Endodermal cell (in vitro differentiated cells): Measurements from ENCODE around the gene OR4K2. TPM values are rescaled to one million over a fixed set of nuclear protein-coding genes. Genes with fewer than 3 reads are reported as not detected.
A peak's percentile ranks its signal among the peaks of the same experiment; 100 is the strongest.

Source experiments
- DNase-seq: peaks from one replicate; pipeline ENCODE4 v3.0.0-alpha.2; 2017
- H3K27ac ChIP-seq: 2 replicates; pipeline ENCODE4 v1.5.1; 2013; ENCODE audit warnings: mild to moderate bottlenecking, low read depth, low read length, moderate library complexity
- H3K27me3 ChIP-seq: 2 replicates; pipeline ENCODE4 v1.6.1; 2013; ENCODE audit warnings: mild to moderate bottlenecking, low read length, moderate library complexity; ENCODE audit not compliant: insufficient read depth, control insufficient read depth, poor library complexity, severe bottlenecking
- H3K36me3 ChIP-seq: 2 replicates; pipeline ENCODE4 v1.7.0; 2013; ENCODE audit warnings: mild to moderate bottlenecking, low read length, moderate library complexity; ENCODE audit not compliant: control insufficient read depth, insufficient read depth
- H3K4me1 ChIP-seq: one replicate; pipeline ENCODE4 v1.7.0; 2013; ENCODE audit warnings: low read length; ENCODE audit not compliant: control insufficient read depth, insufficient read depth
- H3K4me3 ChIP-seq: 2 replicates; pipeline ENCODE4 v1.5.1; 2013; ENCODE audit warnings: mild to moderate bottlenecking, low read length, moderate library complexity
- H3K9ac ChIP-seq: 2 replicates; pipeline ENCODE4 v1.6.1; 2013; ENCODE audit warnings: mild to moderate bottlenecking, low read length, moderate library complexity; ENCODE audit not compliant: poor library complexity, severe bottlenecking; ENCODE audit errors: extremely low read depth
- H3K9me3 ChIP-seq: 2 replicates; pipeline ENCODE4 v1.6.1; 2013; ENCODE audit warnings: mild to moderate bottlenecking, low read length, moderate library complexity; ENCODE audit not compliant: control insufficient read depth
- H3K27ac Mint-ChIP-seq: 2 replicates; pipeline ENCODE4 v1.8.0; 2020; ENCODE audit warnings: mixed read lengths
- H3K27me3 Mint-ChIP-seq: 2 replicates; pipeline ENCODE4 v1.8.0; 2021; ENCODE audit warnings: mild to moderate bottlenecking, mixed read lengths; ENCODE audit not compliant: insufficient read depth
- H3K36me3 Mint-ChIP-seq: 2 replicates; pipeline ENCODE4 v1.8.0; 2020; ENCODE audit warnings: low read depth, mixed read lengths
- H3K4me1 Mint-ChIP-seq: 2 replicates; pipeline ENCODE4 v1.8.0; 2020; ENCODE audit warnings: mixed read lengths
- H3K4me3 Mint-ChIP-seq: 2 replicates; pipeline ENCODE4 v1.8.0; 2020; ENCODE audit warnings: mild to moderate bottlenecking, moderate library complexity, mixed read lengths
- H3K9me3 Mint-ChIP-seq: 2 replicates; pipeline ENCODE4 v1.8.0; 2020; ENCODE audit warnings: mild to moderate bottlenecking, mixed read lengths
- CTCF ChIP-seq: fragments of 200-600 bp; sonication (generic); conservative IDR thresholded peaks from 2 replicates; pipeline ENCODE4 v1.5.0; 2021; ENCODE audit warnings: antibody characterized with exemption, mild to moderate bottlenecking
- WGBS, 2 experiments: methylation state at CpG; one replicate each; pipeline versions ENCODE4 v1.1.5 to v1.1.7; 2013; ENCODE audit warnings: missing lambda C conversion rate in 2 of 2, mixed read lengths in 1 of 2; ENCODE audit not compliant: insufficient coverage in 1 of 2, insufficient read length in 1 of 2; 5-methylcytosine and 5-hydroxymethylcytosine counted together
- total RNA-seq, 2 donors: library from RNA; stranded (reverse); fragmentation: NEBNext Ultra II Directional in 1 of 2; extraction: Animal tissue kit (Norgen Biotek cat#: 25700) in 1 of 2; gene quantifications; 2 replicates in 1 of 2; 3 replicates in 1 of 2; pipeline ENCODE4 v1.2.1, GENCODE V29; 2021

OR4K2 gene
- total RNA-seq, 2 donors from 2014 or later: not detected

GRCh38 chr14:19920021-19920657 lies 45.2 kb downstream of the OR4K2 start, which contains the start of gene OR4K5:
Gene OR4K5, plus strand, starts transcription at chr14:19920607. Its CDS starts 0 bp downstream, at chr14:19920607.
- H3K27me3 Mint-ChIP-seq: no peaks in the 10 kb centered on the region
- H3K4me3 Mint-ChIP-seq: no peak within 1 kb of the TSS
- H3K4me3 ChIP-seq: peak within 1 kb of the TSS; percentile 2
- TF ChIP-seq CTCF: no peak
- H3K36me3 ChIP-seq: no peaks in the 10 kb centered on the region
- no peak for DNase-seq
- no peaks in the 10 kb centered on the region for H3K36me3 Mint-ChIP-seq
- H3K9me3 ChIP-seq: peaks cover 85% of the 10 kb centered on the region
- no peak within 1 kb of the TSS for H3K27ac Mint-ChIP-seq
- peaks cover 9% of the 10 kb centered on the region for H3K9me3 Mint-ChIP-seq
- no peaks in the 10 kb centered on the region for H3K27me3 ChIP-seq
- no peak within 1 kb of the TSS for H3K9ac ChIP-seq
- H3K4me1 ChIP-seq: no peaks in the 10 kb centered on the region
- H3K4me1 Mint-ChIP-seq: no peaks in the 10 kb centered on the region
- H3K27ac ChIP-seq: no peak within 1 kb of the TSS

- TF ChIP-seq CTCF: no peak
- Mint-ChIP-seq H3K27ac (no peak within 1 kb of the TSS), H3K27me3 (no peaks in the 10 kb centered on the region), H3K4me1 (no peaks in the 10 kb centered on the region), H3K4me3 (no peak within 1 kb of the TSS), H3K9me3 (peaks cover 58% of the 10 kb centered on the region), H3K36me3 (no peaks in the 10 kb centered on the region)
- WGBS, 2 experiments: 67 to 83% methylated on average over 2 to 3 of the region's 3 CpGs
- Histone ChIP-seq H3K9ac (no peak within 1 kb of the TSS), H3K4me3 (no peak within 1 kb of the TSS), H3K27ac (no peak within 1 kb of the TSS), H3K4me1 (no peaks in the 10 kb centered on the region), H3K9me3 (peaks cover 76% of the 10 kb centered on the region), H3K36me3 (no peaks in the 10 kb centered on the region), H3K27me3 (no peaks in the 10 kb centered on the region)
- DNase-seq: no peak
Observed at GRCh38 chr14:19930617-19931016, 55.7 kb downstream of the OR4K2 start, which contains the start of gene OR4K1. Gene OR4K1, plus strand, starts transcription at chr14:19930917. Its CDS starts 4,750 bp downstream, at chr14:19935667.

Other genes starting within 250 kb of the OR4K2 start
- not detected for gene OR11H2, start 161.3 kb upstream of the OR4K2 start, total RNA-seq
- gene OR4Q3, start 131.6 kb upstream of the OR4K2 start, total RNA-seq: not detected
- not detected for gene OR4M1, start 101.6 kb upstream of the OR4K2 start, total RNA-seq
- not detected for gene OR4N2, start 71.4 kb upstream of the OR4K2 start, total RNA-seq
- gene OR4K5, start 45.5 kb downstream of the OR4K2 start, total RNA-seq: not detected
- not detected for gene OR4K1, start 55.8 kb downstream of the OR4K2 start, total RNA-seq
- gene OR4K15, start 100.4 kb downstream of the OR4K2 start, total RNA-seq: not detected
- not detected for gene OR4Q2, start 127.0 kb downstream of the OR4K2 start, total RNA-seq
- not detected for gene OR4K14, start 144.2 kb downstream of the OR4K2 start, total RNA-seq
- gene OR4K13, start 160.9 kb downstream of the OR4K2 start, total RNA-seq: not detected
- gene OR4L1, start 184.9 kb downstream of the OR4K2 start, total RNA-seq: not detected
- not detected for gene OR4K17, start 235.6 kb downstream of the OR4K2 start, total RNA-seq